Sigmoid colon (tissue), 4 donors: Measurements from ENCODE around the gene DAB2IP.

ENCODE experiments used
- EP300 ChIP-seq, 4 donors: sonication (generic); formaldehyde crosslinking; IDR thresholded peaks; one replicate each; pipeline ENCODE4 v1.6.1; 2017; ENCODE audit warnings: antibody characterized with exemption in 4 of 4
- POLR2A ChIP-seq, 2 donors: fragments of 450-650 bp; IDR thresholded peaks; one replicate each; pipeline ENCODE4 v1.6.1; 2016; ENCODE audit warnings: antibody characterized with exemption in 2 of 2, mild to moderate bottlenecking in 2 of 2, moderate library complexity in 2 of 2
- TF ChIP-seq, protein P1 (sequence below), 4 experiments: fragments of 450-650 bp in 3 of 4; fragments of 200-600 bp in 1 of 4; IDR thresholded peaks; one replicate each; pipeline ENCODE4 v1.5.1; 2016 to 2019; ENCODE audit warnings: antibody characterized with exemption in 4 of 4, mild to moderate bottlenecking in 3 of 4, moderate library complexity in 2 of 4

DNA sequence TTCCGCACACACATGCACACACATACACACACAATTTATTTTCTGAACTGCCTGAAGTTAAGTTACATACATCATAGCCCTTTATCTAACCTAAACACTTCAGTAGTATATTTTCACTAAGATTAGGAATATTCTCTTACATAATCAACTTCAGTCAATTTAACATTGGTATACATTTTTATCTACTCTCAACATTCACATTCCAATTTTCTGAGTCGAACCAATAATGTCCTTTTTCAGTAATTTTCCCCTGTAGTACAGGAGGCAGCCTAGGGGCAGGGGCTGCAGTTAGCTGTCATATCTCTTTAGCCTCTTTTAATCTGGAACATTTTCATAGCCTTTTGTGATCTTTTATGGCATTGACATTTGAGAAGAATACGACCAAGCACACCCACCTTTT is 150.1 kb downstream of the DAB2IP start:
- TF ChIP-seq EP300 (IDR thresholded peaks at IDR 0.05) (no peak), POLR2A (IDR thresholded peaks at IDR 0.05) (no peak)
- TF ChIP-seq, protein P1, sequence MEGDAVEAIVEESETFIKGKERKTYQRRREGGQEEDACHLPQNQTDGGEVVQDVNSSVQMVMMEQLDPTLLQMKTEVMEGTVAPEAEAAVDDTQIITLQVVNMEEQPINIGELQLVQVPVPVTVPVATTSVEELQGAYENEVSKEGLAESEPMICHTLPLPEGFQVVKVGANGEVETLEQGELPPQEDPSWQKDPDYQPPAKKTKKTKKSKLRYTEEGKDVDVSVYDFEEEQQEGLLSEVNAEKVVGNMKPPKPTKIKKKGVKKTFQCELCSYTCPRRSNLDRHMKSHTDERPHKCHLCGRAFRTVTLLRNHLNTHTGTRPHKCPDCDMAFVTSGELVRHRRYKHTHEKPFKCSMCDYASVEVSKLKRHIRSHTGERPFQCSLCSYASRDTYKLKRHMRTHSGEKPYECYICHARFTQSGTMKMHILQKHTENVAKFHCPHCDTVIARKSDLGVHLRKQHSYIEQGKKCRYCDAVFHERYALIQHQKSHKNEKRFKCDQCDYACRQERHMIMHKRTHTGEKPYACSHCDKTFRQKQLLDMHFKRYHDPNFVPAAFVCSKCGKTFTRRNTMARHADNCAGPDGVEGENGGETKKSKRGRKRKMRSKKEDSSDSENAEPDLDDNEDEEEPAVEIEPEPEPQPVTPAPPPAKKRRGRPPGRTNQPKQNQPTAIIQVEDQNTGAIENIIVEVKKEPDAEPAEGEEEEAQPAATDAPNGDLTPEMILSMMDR (IDR thresholded peaks at IDR 0.05): no peak
